ENCODE data around the gene UPK1A. TPM values are rescaled to one million over a fixed set of nuclear protein-coding genes. Genes with fewer than 3 reads are reported as not detected.
"Not testable (repeated sequence)": the region's sequence is repeated elsewhere in the genome, so short reads cannot be mapped to it uniquely, and the experiment has no call there.

UPK1A gene
- total and polyA plus RNA-seq, 2 donors (not counting 3 experiments of a cell fraction or from before 2014, with no cell fraction given), result not detected

GRCh38 chr19:35650581-35650980 lies 15.7 kb upstream of the UPK1A start:
- H3K9me3 ChIP-seq (replicated peaks; ENCODE audit: control insufficient read depth, insufficient read depth, low read length), result no peaks in the 10 kb centered on the region
- H3K27me3 ChIP-seq (ENCODE audit: control insufficient read depth in 2 of 2, insufficient read depth in 2 of 2, low read length in 2 of 2), result no peaks in the 10 kb centered on the region
- no peak overlapping the region for H2AFZ ChIP-seq (ENCODE audit: low read depth, low read length)
- H3K4me1 ChIP-seq (ENCODE audit: control insufficient read depth, extremely low read depth, insufficient read depth, low read length), result peaks cover 5% of the 10 kb centered on the region
- no peak overlapping the region for H3K27ac ChIP-seq (ENCODE audit: insufficient read depth, low read depth, low read length)
- ChIA-PET POLR2A (no interaction called here), CTCF (interaction anchor here (1.3 kb wide), 1 partner anchor 11 kb away, joined by 5 read pairs; no protein-coding TSS in a partner anchor)
- peaks cover 2 to 10% of the 10 kb centered on the region in 2 experiments for H3K36me3 ChIP-seq (ENCODE audit: control insufficient read depth in 2 of 2, extremely low read depth in 1 of 2, insufficient read depth in 2 of 2, low read length in 2 of 2)
- no peak overlapping the region for H3K9ac ChIP-seq (replicated peaks; ENCODE audit: extremely low read depth, insufficient read depth, low read length)
- FAIRE-seq (no peak), DNase-seq (ENCODE audit: low read depth, low spot score) (no peak)
- TF ChIP-seq EZH2 (IDR thresholded peaks at IDR 0.05; ENCODE audit: borderline replicate concordance, low read depth, low read length, severe bottlenecking) (no peak), CTCF (IDR thresholded peaks at IDR 0.05; ENCODE audit: extremely low read depth in 1 of 2, insufficient read depth in 1 of 2, low read depth in 1 of 2, low read length in 2 of 2) (no peak), GATA2 (IDR thresholded peaks at IDR 0.05; ENCODE audit: insufficient read depth, insufficient read length, low read depth, low read length) (no peak), POLR2A (IDR thresholded peaks at IDR 0.05; ENCODE audit: low read depth, low read length) (no peak), FOS (IDR thresholded peaks at IDR 0.05; ENCODE audit: borderline replicate concordance, insufficient read depth, low read length) (no peak), MYC (IDR thresholded peaks at IDR 0.05; ENCODE audit: low read depth, low read length) (no peak), POLR2AphosphoS5 (IDR thresholded peaks at IDR 0.05; ENCODE audit: insufficient read depth, low read depth, low read length) (no peak), MAX (IDR thresholded peaks at IDR 0.05; ENCODE audit: insufficient read depth, insufficient read length) (no peak), JUN (IDR thresholded peaks at IDR 0.05; ENCODE audit: borderline replicate concordance, insufficient read depth, insufficient read length, low read depth) (no peak)
- dilution Hi-C loops (cut with MboI; ENCODE audit: extremely low pct_ligation_motif_present, low sequenced_read_pairs), result no loop called here
- H4K20me1 ChIP-seq (replicated peaks; ENCODE audit: control insufficient read depth, extremely low read depth, insufficient read depth, low read length), result no peaks in the 10 kb centered on the region
- H3K9me1 ChIP-seq (replicated peaks; ENCODE audit: control insufficient read depth, extremely low read depth, insufficient read depth, low read length), result no peaks in the 10 kb centered on the region
- BruUV-seq (replicated peaks), result no TSS peak
- no peak overlapping the region for H3K4me2 ChIP-seq (ENCODE audit: insufficient read depth, low read length)
- H3K79me2 ChIP-seq (ENCODE audit: control insufficient read depth, insufficient read depth, low read length), result peaks cover 19% of the 10 kb centered on the region
- no peak overlapping the region for H3K4me3 ChIP-seq (replicated peaks in 1 of 3; ENCODE audit: insufficient read depth in 1 of 3, low read depth in 1 of 3, low read length in 3 of 3)
- intact Hi-C loops (cut with micrococcal nuclease), result no loop called here

GRCh38 chr19:35654828-35655227 lies 11.5 kb upstream of the UPK1A start:
- H3K79me2 ChIP-seq (ENCODE audit: control insufficient read depth, insufficient read depth, low read length); H3K4me3 ChIP-seq (replicated peaks in 1 of 3; ENCODE audit: insufficient read depth in 1 of 3, low read depth in 1 of 3, low read length in 3 of 3); intact Hi-C loops (cut with micrococcal nuclease); H2AFZ ChIP-seq (ENCODE audit: low read depth, low read length); H3K27me3 ChIP-seq (ENCODE audit: control insufficient read depth in 2 of 2, insufficient read depth in 2 of 2, low read length in 2 of 2); H3K4me2 ChIP-seq (ENCODE audit: insufficient read depth, low read length); H3K9me1 ChIP-seq (replicated peaks; ENCODE audit: control insufficient read depth, extremely low read depth, insufficient read depth, low read length); FAIRE-seq; H3K9me3 ChIP-seq (replicated peaks; ENCODE audit: control insufficient read depth, insufficient read depth, low read length); DNase-seq (ENCODE audit: low read depth, low spot score); H3K9ac ChIP-seq (replicated peaks; ENCODE audit: extremely low read depth, insufficient read depth, low read length); H4K20me1 ChIP-seq (replicated peaks; ENCODE audit: control insufficient read depth, extremely low read depth, insufficient read depth, low read length); BruUV-seq (replicated peaks); H3K27ac ChIP-seq (ENCODE audit: insufficient read depth, low read depth, low read length); dilution Hi-C loops (cut with MboI; ENCODE audit: extremely low pct_ligation_motif_present, low sequenced_read_pairs); H3K4me1 ChIP-seq (ENCODE audit: control insufficient read depth, extremely low read depth, insufficient read depth, low read length): not testable (repeated sequence)
- CTCF ChIA-PET, result interaction anchor here (1.5 to 1.8 kb wide), 2 partner anchors 10 kb away, joined by 5 read pairs; no protein-coding TSS in a partner anchor
- POLR2A ChIA-PET, result interaction anchor here (0.5 kb wide), 1 partner anchor 19 kb away, joined by 3 read pairs; no protein-coding TSS in a partner anchor
- peaks cover 9 to 20% of the 10 kb centered on the region in 2 experiments for H3K36me3 ChIP-seq (ENCODE audit: control insufficient read depth in 2 of 2, extremely low read depth in 1 of 2, insufficient read depth in 2 of 2, low read length in 2 of 2)
